Brain microvascular endothelial cell (primary cell): ENCODE measurements around the gene NCBP3.
A peak's percentile ranks its signal among the peaks of the same experiment; 100 is the strongest.

Source experiments
- DNase-seq: peaks from one replicate; pipeline ENCODE4 v3.0.0-alpha.2; 2020
- H3K27ac ChIP-seq: fragments of 250-450 bp; sonication (Bioruptor Pico); 2 replicates; pipeline ENCODE4 v1.5.1; 2020; ENCODE audit warnings: mild to moderate bottlenecking, moderate library complexity
- H3K27me3 ChIP-seq: fragments of 250-450 bp; sonication (Bioruptor Pico); replicated peaks from 2 replicates; pipeline ENCODE4 v1.5.1; 2020; ENCODE audit warnings: mild to moderate bottlenecking
- H3K36me3 ChIP-seq: fragments of 250-450 bp; sonication (Bioruptor Pico); replicated peaks from 2 replicates; pipeline ENCODE4 v1.5.1; 2020; ENCODE audit warnings: mild to moderate bottlenecking
- H3K4me3 ChIP-seq: 2 replicates; pipeline ENCODE4 v1.5.1; 2011; ENCODE audit warnings: low read depth, mild to moderate bottlenecking, control low read depth, low read length, moderate library complexity
- CTCF ChIP-seq: IDR thresholded peaks from 2 replicates; pipeline ENCODE4 v1.5.1; 2011; ENCODE audit warnings: low read depth, mild to moderate bottlenecking, moderate library complexity, low read length, control low read depth, inconsistent platforms; ENCODE audit errors: missing control alignments
- in situ Hi-C: cut with HindIII; loops from 2 replicates; pipeline ENCODE4 v1.10.0; 2017; ENCODE audit warnings: low sequenced_read_pairs, low pct_ligation_motif_present

Gene NCBP3

DNA sequence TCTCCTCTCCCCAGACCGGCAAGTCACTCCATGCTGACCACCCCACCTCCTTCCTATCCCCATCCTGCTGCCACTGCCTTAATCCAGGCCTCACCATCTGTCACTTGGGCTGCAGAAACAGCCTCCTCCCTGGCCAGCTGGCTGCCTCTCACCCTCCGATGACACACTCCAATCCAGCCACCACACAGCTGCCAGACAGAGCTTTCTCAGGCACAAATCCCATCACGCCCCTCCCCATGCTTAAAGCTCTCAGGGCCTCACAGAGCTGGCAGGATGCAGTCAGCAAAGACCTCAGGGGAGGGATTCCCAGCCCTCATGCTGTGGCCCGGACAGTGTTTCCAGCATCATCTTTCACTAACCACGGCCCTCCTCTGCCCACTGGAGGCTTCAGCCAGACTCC lies 33.1 kb upstream of the NCBP3 start:
- Histone ChIP-seq H3K4me3 (no peak overlapping the region), H3K36me3 (peaks cover 2% of the 10 kb centered on the region), H3K27me3 (no peaks in the 10 kb centered on the region), H3K27ac (no peak overlapping the region)
- no peak for TF ChIP-seq CTCF
- DNase-seq: peak; percentile 35
- in situ Hi-C loops: no loop called here

DNA sequence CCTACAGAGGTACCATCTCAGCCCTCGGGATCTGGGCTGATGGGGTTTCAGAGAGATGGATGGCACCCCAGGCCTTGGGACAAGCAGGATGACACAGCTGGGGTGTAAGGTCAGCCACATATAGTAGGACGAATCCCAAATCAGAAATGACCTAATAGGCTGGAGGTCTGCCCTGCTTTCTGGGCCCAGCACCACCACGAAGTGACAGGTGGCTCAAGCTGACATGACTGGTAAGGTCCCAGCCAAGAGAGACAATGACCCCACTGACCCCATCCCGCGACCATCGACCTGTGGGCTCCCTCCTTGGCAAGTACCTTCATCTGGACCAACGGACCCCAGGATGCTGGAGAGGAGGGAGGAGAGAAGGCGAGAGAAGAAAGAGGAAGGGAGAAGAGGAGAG lies 31.2 kb upstream of the NCBP3 start:
- no peak for TF ChIP-seq CTCF
- no peak overlapping the region for H3K27ac ChIP-seq
- H3K36me3 ChIP-seq: peaks cover 5% of the 10 kb centered on the region
- no peaks in the 10 kb centered on the region for H3K27me3 ChIP-seq
- in situ Hi-C loops: no loop called here
- DNase-seq: no peak
- H3K4me3 ChIP-seq: no peak overlapping the region

GRCh38 chr17:3875317-3875716 lies 29.3 kb upstream of the NCBP3 start:
- no peak for DNase-seq
- H3K27me3 ChIP-seq: no peaks in the 10 kb centered on the region
- no peak overlapping the region for H3K27ac ChIP-seq
- H3K36me3 ChIP-seq: peaks cover 5% of the 10 kb centered on the region
- in situ Hi-C loops: no loop called here
- TF ChIP-seq CTCF: no peak
- no peak overlapping the region for H3K4me3 ChIP-seq

DNA sequence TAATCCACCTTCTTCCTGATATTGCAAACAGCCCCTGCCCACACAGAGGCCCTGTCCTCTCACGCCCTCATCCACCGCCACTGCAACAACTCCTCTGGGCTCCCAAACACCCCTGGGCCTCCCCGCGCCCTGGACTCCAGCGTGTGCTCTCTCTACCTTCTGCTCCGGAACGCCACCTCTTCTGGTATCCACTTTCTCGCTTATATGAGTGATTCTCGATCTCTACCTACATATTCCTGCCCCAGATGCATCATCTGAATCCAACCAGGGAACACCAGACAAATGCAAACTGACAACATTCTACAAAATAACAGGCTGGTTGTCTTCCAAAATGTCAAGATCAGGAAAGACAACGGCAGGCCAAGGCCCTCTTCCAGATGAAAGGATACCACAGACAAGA lies 27.8 kb upstream of the NCBP3 start:
- no peak overlapping the region for H3K27ac ChIP-seq
- no peak for TF ChIP-seq CTCF
- H3K4me3 ChIP-seq: no peak overlapping the region
- H3K27me3 ChIP-seq: no peaks in the 10 kb centered on the region
- H3K36me3 ChIP-seq: peaks cover 5% of the 10 kb centered on the region
- in situ Hi-C loops: no loop called here
- DNase-seq: no peak

DNA sequence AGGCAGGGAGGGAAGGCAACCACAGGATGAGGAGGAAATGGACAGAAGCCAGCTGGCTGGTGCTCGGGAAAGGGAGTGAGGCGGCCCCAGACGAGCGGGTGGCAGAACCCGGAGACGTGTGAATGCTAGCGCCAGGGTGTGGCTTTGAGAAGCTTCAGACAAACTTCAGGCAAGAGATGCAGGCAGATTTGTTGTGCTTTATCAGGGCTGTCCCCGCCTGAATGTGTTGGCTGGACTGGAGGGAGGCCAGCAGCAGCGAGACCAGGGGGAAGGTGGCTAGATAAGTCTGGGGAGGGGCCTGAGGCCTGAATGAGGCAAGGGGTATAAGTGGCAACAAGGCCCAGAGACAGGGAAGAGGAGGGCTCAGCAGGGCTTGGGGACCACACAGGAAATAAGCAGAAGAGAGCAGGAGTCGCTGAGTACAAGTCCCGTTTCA lies 24.8 kb upstream of the NCBP3 start:
- DNase-seq: no peak
- Histone ChIP-seq H3K27me3 (no peaks in the 10 kb centered on the region), H3K27ac (no peak overlapping the region), H3K36me3 (peaks cover 5% of the 10 kb centered on the region), H3K4me3 (no peak overlapping the region)
- in situ Hi-C loops: no loop called here
- TF ChIP-seq CTCF: no peak

DNA sequence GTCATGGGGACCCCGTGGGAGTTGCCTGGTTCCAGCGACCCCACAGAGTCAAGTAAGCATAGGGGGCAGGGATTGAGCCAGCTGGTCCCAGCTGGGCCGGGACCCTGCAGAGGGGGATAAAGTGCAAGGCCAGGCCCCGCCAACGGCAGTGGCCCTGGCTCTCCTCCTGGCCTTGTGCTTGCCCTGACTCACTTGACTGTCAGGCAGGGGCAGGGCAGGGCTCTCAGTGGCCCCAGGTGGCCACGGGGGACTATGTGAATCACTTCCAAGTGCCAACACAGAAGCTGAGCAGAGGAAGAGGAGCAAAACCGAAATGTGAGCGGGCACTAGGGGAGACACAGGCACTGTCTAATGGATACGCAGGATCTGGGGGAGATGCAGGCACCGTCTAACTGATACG lies 21.6 kb upstream of the NCBP3 start:
- no peaks in the 10 kb centered on the region for H3K27me3 ChIP-seq
- in situ Hi-C loops: no loop called here
- H3K36me3 ChIP-seq: peaks cover under 1% of the 10 kb centered on the region
- no peak for DNase-seq
- no peak overlapping the region for H3K4me3 ChIP-seq
- H3K27ac ChIP-seq: no peak overlapping the region
- no peak for TF ChIP-seq CTCF
